Lower leg skin (tissue), 3 donors: ENCODE results near the gene NELFCD.

Experiments used
- POLR2A ChIP-seq, 2 donors: fragments of 450-650 bp; IDR thresholded peaks; one replicate each; pipeline ENCODE4 v1.6.1; 2016 to 2017; ENCODE audit warnings: antibody characterized with exemption in 2 of 2, mild to moderate bottlenecking in 1 of 2, moderate library complexity in 1 of 2
- TF ChIP-seq, protein P1 (sequence below), 3 donors: fragments of 450-650 bp; IDR thresholded peaks; one replicate each; pipeline ENCODE4 v1.5.1; 2016; ENCODE audit warnings: antibody characterized with exemption in 3 of 3, mild to moderate bottlenecking in 3 of 3, moderate library complexity in 2 of 3

DNA sequence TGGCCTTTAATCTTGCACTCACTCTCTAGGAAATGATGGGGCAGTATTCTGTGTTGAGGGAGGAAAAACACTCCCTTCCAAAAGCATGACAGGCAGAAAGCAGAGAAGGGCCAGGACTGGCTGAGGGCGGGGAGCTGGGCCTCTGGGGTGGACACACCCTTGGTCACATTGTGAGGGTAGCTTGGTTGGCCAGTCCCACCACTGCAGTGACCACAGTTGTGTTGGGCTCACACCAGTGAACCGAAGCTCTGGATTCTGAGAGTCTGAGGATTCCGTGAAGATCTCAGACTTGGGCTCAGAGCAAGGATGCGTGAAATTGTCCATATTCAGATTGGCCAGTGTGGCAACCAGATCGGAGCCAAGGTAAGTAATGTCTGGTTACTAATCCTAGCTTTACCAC, 38.2 kb downstream of the NELFCD start, which contains the start of gene TUBB1:
- no peak for TF ChIP-seq POLR2A (IDR thresholded peaks at IDR 0.05)
- TF ChIP-seq, protein P1, sequence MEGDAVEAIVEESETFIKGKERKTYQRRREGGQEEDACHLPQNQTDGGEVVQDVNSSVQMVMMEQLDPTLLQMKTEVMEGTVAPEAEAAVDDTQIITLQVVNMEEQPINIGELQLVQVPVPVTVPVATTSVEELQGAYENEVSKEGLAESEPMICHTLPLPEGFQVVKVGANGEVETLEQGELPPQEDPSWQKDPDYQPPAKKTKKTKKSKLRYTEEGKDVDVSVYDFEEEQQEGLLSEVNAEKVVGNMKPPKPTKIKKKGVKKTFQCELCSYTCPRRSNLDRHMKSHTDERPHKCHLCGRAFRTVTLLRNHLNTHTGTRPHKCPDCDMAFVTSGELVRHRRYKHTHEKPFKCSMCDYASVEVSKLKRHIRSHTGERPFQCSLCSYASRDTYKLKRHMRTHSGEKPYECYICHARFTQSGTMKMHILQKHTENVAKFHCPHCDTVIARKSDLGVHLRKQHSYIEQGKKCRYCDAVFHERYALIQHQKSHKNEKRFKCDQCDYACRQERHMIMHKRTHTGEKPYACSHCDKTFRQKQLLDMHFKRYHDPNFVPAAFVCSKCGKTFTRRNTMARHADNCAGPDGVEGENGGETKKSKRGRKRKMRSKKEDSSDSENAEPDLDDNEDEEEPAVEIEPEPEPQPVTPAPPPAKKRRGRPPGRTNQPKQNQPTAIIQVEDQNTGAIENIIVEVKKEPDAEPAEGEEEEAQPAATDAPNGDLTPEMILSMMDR (IDR thresholded peaks at IDR 0.05), result no peak
